ENCODE results near the gene LCE2A. TPM values are rescaled to one million over a fixed set of nuclear protein-coding genes. Genes with fewer than 3 reads are reported as not detected.

Gene LCE2A
- total RNA-seq, 1 donor from 2014 or later = not detected

Other genes starting within 250 kb of the LCE2A start
- not detected for gene LCE5A, start 187.5 kb upstream of the LCE2A start, total RNA-seq
- 182 TPM for gene CRCT1, start 183.9 kb upstream of the LCE2A start, total RNA-seq
- 2.2 TPM for gene LCE3E, start 131.6 kb upstream of the LCE2A start, total RNA-seq
- gene LCE3D, start 117.8 kb upstream of the LCE2A start, total RNA-seq = 57.5 TPM
- not detected for gene LCE3C, start 98.1 kb upstream of the LCE2A start, total RNA-seq
- gene LCE3B, start 84.5 kb upstream of the LCE2A start, total RNA-seq = not detected
- not detected for gene LCE3A, start 75.2 kb upstream of the LCE2A start, total RNA-seq
- gene LCE2D, start 35.0 kb upstream of the LCE2A start, total RNA-seq = not detected
- not detected for gene LCE2C, start 23.1 kb upstream of the LCE2A start, total RNA-seq
- not detected for gene LCE2B, start 12.2 kb upstream of the LCE2A start, total RNA-seq
- not detected for gene LCE4A, start 9.8 kb downstream of the LCE2A start, total RNA-seq
- 1.2 TPM for gene KPRP, start 59.7 kb downstream of the LCE2A start, total RNA-seq
- gene LCE1F, start 76.8 kb downstream of the LCE2A start, total RNA-seq = not detected
- not detected for gene LCE1E, start 87.9 kb downstream of the LCE2A start, total RNA-seq
- not detected for gene LCE1D, start 98.4 kb downstream of the LCE2A start, total RNA-seq
- gene LCE1C, start 108.3 kb downstream of the LCE2A start, total RNA-seq = not detected
- gene LCE1B, start 113.6 kb downstream of the LCE2A start, total RNA-seq = not detected
- gene LCE1A, start 129.1 kb downstream of the LCE2A start, total RNA-seq = not detected
- not detected for gene LCE6A, start 144.5 kb downstream of the LCE2A start, total RNA-seq
- gene LCE7A, start 161.7 kb downstream of the LCE2A start, total RNA-seq = not detected
- gene SMCP, start 180.0 kb downstream of the LCE2A start, total RNA-seq = not detected
- 169 TPM for gene IVL, start 210.2 kb downstream of the LCE2A start, total RNA-seq
- gene SPRR5, start 248.9 kb downstream of the LCE2A start, total RNA-seq = not detected

Measured in vagina (tissue), 1 donor.